ENCODE measurements around the gene DSG3. TPM values are rescaled to one million over a fixed set of nuclear protein-coding genes. Genes with fewer than 3 reads are reported as not detected.

Gene DSG3
- total and polyA plus RNA-seq, 2 of the 8 experiments (the other 6 are each of a cell fraction or from before 2014, with no cell fraction given), result 0.03 to 0.07 TPM

GRCh38 chr18:31417850-31418249, 29.7 kb upstream of the DSG3 start:
- H3K9me3 ChIP-seq (ENCODE audit: insufficient read depth in 2 of 2, low read depth in 1 of 2, low read length in 1 of 2), result no peaks in the 10 kb centered on the region; a peak in 1 of 4 replicates
- CTCF ChIA-PET (ENCODE audit: partially characterized antibody), result no interaction called here
- no peak overlapping the region for H2BK12ac ChIP-seq (ENCODE audit: low read depth, low read length)
- no peak overlapping the region for H3K4me3 ChIP-seq (ENCODE audit: extremely low read depth in 1 of 4, insufficient read depth in 2 of 4, low read depth in 3 of 4, low read length in 4 of 4)
- no peak overlapping the region for H4K91ac ChIP-seq (replicated peaks; ENCODE audit: insufficient read length, low read length)
- POLR2A ChIA-PET (ENCODE audit: partially characterized antibody), result no interaction called here
- no peaks in the 10 kb centered on the region for H3K36me3 ChIP-seq (ENCODE audit: control insufficient read depth in 2 of 4, insufficient read depth in 4 of 4, low read length in 3 of 4)
- no peaks in the 10 kb centered on the region for H3K4me1 ChIP-seq (replicated peaks in 1 of 4; ENCODE audit: control insufficient read depth in 3 of 4, insufficient read depth in 4 of 4, low read length in 3 of 4)
- H2BK5ac ChIP-seq (ENCODE audit: low read depth, low read length), result no peak overlapping the region
- no peak overlapping the region for H3K27ac ChIP-seq (ENCODE audit: low read depth, low read length)
- H2AK5ac ChIP-seq (ENCODE audit: low read depth, low read length), result no peak overlapping the region
- H4K5ac ChIP-seq (ENCODE audit: insufficient read length, low read depth, low read length), result no peak overlapping the region
- no peak overlapping the region for H2AFZ ChIP-seq (ENCODE audit: low read length)
- H3K18ac ChIP-seq (ENCODE audit: extremely low read depth, low read length), result no peak overlapping the region
- no peak overlapping the region for H3K4ac ChIP-seq (replicated peaks; ENCODE audit: insufficient read length, low read depth, low read length)
- DNase-seq (ENCODE audit: low read depth in 1 of 2, low spot score in 2 of 2) (no peak), FAIRE-seq (no peak)
- no peak overlapping the region for H2BK20ac ChIP-seq (ENCODE audit: low read length)
- no peak overlapping the region for H3K23ac ChIP-seq (ENCODE audit: insufficient read length)
- no peaks in the 10 kb centered on the region for H4K20me1 ChIP-seq (replicated peaks in 1 of 2; ENCODE audit: control insufficient read depth in 1 of 2, insufficient read depth in 2 of 2, low read length in 2 of 2)
- no peak overlapping the region for H2BK120ac ChIP-seq (replicated peaks; ENCODE audit: low read depth, low read length)
- no peaks in the 10 kb centered on the region for H3K79me1 ChIP-seq (ENCODE audit: low read depth, low read length)
- H4K8ac ChIP-seq (ENCODE audit: extremely low read depth, insufficient read depth, low read length), result no peak overlapping the region
- no peaks in the 10 kb centered on the region for H3K23me2 ChIP-seq (ENCODE audit: low read depth, low read length)
- H3K14ac ChIP-seq (ENCODE audit: insufficient read length), result no peak overlapping the region
- H3K79me2 ChIP-seq (ENCODE audit: control insufficient read depth in 1 of 2, insufficient read depth in 2 of 2, low read length in 2 of 2), result no peaks in the 10 kb centered on the region
- no peak overlapping the region for H3K56ac ChIP-seq (replicated peaks; ENCODE audit: insufficient read length, low read depth, low read length)
- no peak overlapping the region for H3K4me2 ChIP-seq (ENCODE audit: insufficient read depth in 1 of 2, low read depth in 2 of 2, low read length in 2 of 2)
- H3K9ac ChIP-seq (replicated peaks in 1 of 4; ENCODE audit: extremely low read depth in 1 of 4, low read depth in 3 of 4, low read length in 3 of 4), result no peak overlapping the region
- H3K27me3 ChIP-seq (replicated peaks in 1 of 4; ENCODE audit: control insufficient read depth in 3 of 4, extremely low read depth in 1 of 4, insufficient read depth in 3 of 4, low read length in 3 of 4), result no peaks in the 10 kb centered on the region
- no peak overlapping the region for H2BK15ac ChIP-seq (ENCODE audit: low read length)
- TF ChIP-seq CHD2 (IDR thresholded peaks at IDR 0.05; ENCODE audit: low read length) (no peak), ATF2 (IDR thresholded peaks at IDR 0.05; ENCODE audit: low read length) (no peak), CREB1 (IDR thresholded peaks at IDR 0.05) (no peak)

Measured in H1 (cell line).